Mesendoderm (in vitro differentiated cells): ENCODE data around the gene KLHL20.
A peak's percentile ranks its signal among the peaks of the same experiment; 100 is the strongest.
"Not testable (repeated sequence)": the region's sequence is repeated elsewhere in the genome, so short reads cannot be mapped to it uniquely, and the experiment has no call there.

Experiments
- DNase-seq: peaks from one replicate; pipeline ENCODE4 v3.0.0; 2013
- H2AK5ac ChIP-seq: 2 replicates; pipeline ENCODE4 v1.6.1; 2013; ENCODE audit warnings: low read length, inconsistent platforms
- H2BK120ac ChIP-seq: 2 replicates; pipeline ENCODE4 v1.6.1; 2013; ENCODE audit warnings: low read depth, mild to moderate bottlenecking, low read length, moderate library complexity, mixed read lengths
- H2BK15ac ChIP-seq: replicated peaks from 2 replicates; pipeline ENCODE4 v1.6.1; 2013; ENCODE audit warnings: low read depth, mild to moderate bottlenecking, moderate library complexity
- H2BK5ac ChIP-seq: 2 replicates; pipeline ENCODE4 v1.6.1; 2013; ENCODE audit warnings: low read length, inconsistent platforms
- H3K18ac ChIP-seq: 2 replicates; pipeline ENCODE4 v1.6.1; 2013; ENCODE audit warnings: mild to moderate bottlenecking, low read length, mixed read lengths
- H3K23ac ChIP-seq: one replicate; pipeline ENCODE4 v1.6.1; 2013; ENCODE audit warnings: low read length
- H3K27ac ChIP-seq: 2 replicates; pipeline ENCODE4 v1.5.1; 2013; ENCODE audit warnings: low read depth, mild to moderate bottlenecking, inconsistent platforms, low read length, moderate library complexity
- H3K27me3 ChIP-seq: 2 replicates; pipeline ENCODE4 v1.6.1; 2013; ENCODE audit warnings: low read length, control low read depth, mild to moderate bottlenecking, inconsistent platforms; ENCODE audit not compliant: insufficient read depth, poor library complexity
- H3K36me3 ChIP-seq: 2 replicates; pipeline ENCODE4 v1.6.1; 2013; ENCODE audit warnings: low read length, inconsistent platforms; ENCODE audit not compliant: control insufficient read depth, insufficient read depth
- H3K4ac ChIP-seq: one replicate; pipeline ENCODE4 v1.6.1; 2013; ENCODE audit warnings: low read depth, mild to moderate bottlenecking, low read length, moderate library complexity
- H3K4me1 ChIP-seq: 2 replicates; pipeline ENCODE4 v1.6.1; 2013; ENCODE audit warnings: low read depth, low read length, inconsistent platforms; ENCODE audit not compliant: control insufficient read depth
- H3K4me2 ChIP-seq: 2 replicates; pipeline ENCODE4 v1.6.1; 2013; ENCODE audit warnings: low read length
- H3K4me3 ChIP-seq: 2 replicates; pipeline ENCODE4 v1.5.1; 2013; ENCODE audit warnings: mild to moderate bottlenecking, low read length
- H3K56ac ChIP-seq: one replicate; pipeline ENCODE4 v1.6.1; 2013; ENCODE audit warnings: low read length
- H3K79me1 ChIP-seq: 2 replicates; pipeline ENCODE4 v1.6.1; 2013; ENCODE audit warnings: low read length, inconsistent platforms
- H3K79me2 ChIP-seq: 2 replicates; pipeline ENCODE4 v1.6.1; 2013; ENCODE audit warnings: mild to moderate bottlenecking, low read length; ENCODE audit not compliant: control insufficient read depth, insufficient read depth
- H3K9ac ChIP-seq: 2 replicates; pipeline ENCODE4 v1.6.1; 2013; ENCODE audit warnings: low read length, inconsistent platforms
- H4K5ac ChIP-seq: one replicate; pipeline ENCODE4 v1.6.1; 2013; ENCODE audit warnings: low read length
- H4K8ac ChIP-seq: one replicate; pipeline ENCODE4 v1.6.1; 2013; ENCODE audit warnings: low read depth, mild to moderate bottlenecking, control low read depth, low read length, moderate library complexity
- WGBS: extraction: QIAGEN DNeasy Blood & Tissue Kit; methylation state at CpG from one replicate; pipeline ENCODE4 v1.1.7; 2013; ENCODE audit warnings: low lambda C conversion rate, missing lambda C conversion rate; ENCODE audit not compliant: insufficient coverage; ENCODE audit errors: extremely low coverage; 5-methylcytosine and 5-hydroxymethylcytosine counted together

Gene KLHL20

DNA sequence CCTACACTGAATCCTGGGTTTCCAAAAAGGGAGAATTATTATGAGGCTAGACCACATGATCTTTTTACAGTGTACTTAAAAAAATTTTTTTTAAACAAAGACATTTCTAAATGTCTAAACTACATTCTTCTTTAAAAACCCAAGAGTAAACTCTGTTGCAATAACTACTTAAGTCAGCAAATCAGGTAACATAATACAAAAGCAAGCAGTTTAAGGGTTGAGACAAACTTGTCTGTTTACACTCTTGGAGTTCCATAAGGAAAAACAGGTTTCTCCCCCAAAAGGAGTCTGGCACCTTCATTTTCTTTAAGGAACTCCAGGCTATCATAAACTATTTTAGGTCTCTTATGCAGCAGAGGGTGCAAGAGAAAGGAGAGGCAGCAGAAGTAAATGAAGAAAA, 32.6 kb upstream of the KLHL20 start:
- Histone ChIP-seq H4K5ac (no peak overlapping the region), H3K27ac (no peak overlapping the region), H2BK120ac (no peak overlapping the region), H2BK15ac (no peak overlapping the region), H3K4me2 (no peak overlapping the region), H3K56ac (no peak overlapping the region), H3K4me3 (no peak overlapping the region), H2BK5ac (no peak overlapping the region), H3K18ac (no peak overlapping the region), H3K4ac (no peak overlapping the region), H2AK5ac (no peak overlapping the region), H3K36me3 (no peaks in the 10 kb centered on the region), H3K9ac (no peak overlapping the region), H3K4me1 (no peaks in the 10 kb centered on the region), H3K27me3 (no peaks in the 10 kb centered on the region), H3K79me1 (no peaks in the 10 kb centered on the region), H3K79me2 (no peaks in the 10 kb centered on the region), H4K8ac (no peak overlapping the region), H3K23ac (no peak overlapping the region)
- no peak for DNase-seq

DNA sequence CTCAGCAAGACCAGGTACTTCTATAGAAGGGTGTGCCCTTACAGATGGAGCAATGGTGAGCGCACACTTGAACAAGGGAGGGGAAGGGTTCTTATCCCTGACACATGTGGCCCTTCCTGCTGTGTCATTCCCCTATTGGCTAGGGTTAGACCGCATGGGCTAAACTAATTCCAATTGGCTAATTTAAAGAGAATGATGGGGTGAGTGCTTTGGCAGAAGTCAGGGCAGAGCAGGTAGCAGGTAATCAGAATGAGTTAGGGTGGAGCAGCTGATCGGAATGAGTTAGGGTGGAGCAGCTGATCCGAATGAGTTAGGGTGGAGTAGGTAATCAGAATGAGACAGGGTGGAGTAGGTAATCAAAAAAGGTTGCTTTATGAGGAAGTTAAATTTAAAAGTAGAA, 30.9 kb upstream of the KLHL20 start:
- H3K18ac ChIP-seq = not testable (repeated sequence)

DNA sequence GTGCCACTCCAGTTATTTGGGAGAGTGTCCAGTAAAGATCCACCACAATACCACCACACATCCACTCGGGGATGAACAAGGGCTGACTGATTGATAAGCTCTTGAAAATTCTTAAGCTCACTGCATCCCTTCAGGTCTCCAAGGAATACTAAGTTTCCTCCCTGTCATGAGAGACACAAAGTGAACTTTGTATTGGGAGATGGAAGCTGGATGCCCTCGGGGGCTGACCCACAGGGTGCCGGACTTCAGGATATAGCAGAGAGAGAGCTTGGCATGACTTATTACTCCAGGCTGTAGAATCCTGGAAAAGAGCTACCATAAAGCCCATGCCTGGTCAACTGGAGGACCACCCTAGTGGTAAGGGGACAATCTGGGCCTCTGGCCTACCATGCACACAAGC, 29.7 kb upstream of the KLHL20 start:
- H3K27ac ChIP-seq, H3K4me2 ChIP-seq: not testable (repeated sequence)

More for the DNA sequence above, 30.9 kb upstream of the KLHL20 start:
- H3K4me3 ChIP-seq, H2BK5ac ChIP-seq, H3K4me2 ChIP-seq, H3K79me1 ChIP-seq, DNase-seq, H2BK120ac ChIP-seq, H3K23ac ChIP-seq, H2AK5ac ChIP-seq, H3K56ac ChIP-seq, H3K36me3 ChIP-seq, H4K8ac ChIP-seq, H3K4me1 ChIP-seq, H4K5ac ChIP-seq, H3K4ac ChIP-seq, H3K27ac ChIP-seq, H3K27me3 ChIP-seq, H2BK15ac ChIP-seq, H3K9ac ChIP-seq, H3K79me2 ChIP-seq: not testable (repeated sequence)
- WGBS = no CpG with 5 or more reads among the region's 4 CpGs

DNA sequence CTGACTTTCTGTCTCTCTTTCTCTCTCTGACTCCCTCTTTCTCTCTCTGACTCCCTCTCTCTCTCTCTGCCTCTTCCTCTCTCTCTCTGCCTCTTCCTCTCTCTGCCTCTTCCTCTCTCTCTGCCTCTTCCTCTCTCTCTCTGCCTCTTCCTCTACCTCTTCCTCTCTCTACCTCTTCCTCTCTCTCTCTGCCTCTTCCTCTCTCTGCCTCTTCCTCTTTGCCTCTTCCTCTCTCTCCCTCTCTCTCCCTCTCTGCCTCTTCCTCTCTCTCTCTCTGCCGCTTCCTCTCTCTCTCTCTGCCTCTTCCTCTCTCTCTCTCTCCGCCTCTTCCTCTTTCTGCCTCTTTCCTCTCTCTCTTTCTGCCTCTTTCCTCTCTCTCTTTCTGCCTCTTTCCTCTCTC, 26.5 kb upstream of the KLHL20 start:
- Histone ChIP-seq H2AK5ac (no peak overlapping the region), H4K8ac (no peak overlapping the region), H2BK120ac (no peak overlapping the region), H3K79me1 (no peaks in the 10 kb centered on the region), H3K4me1 (no peaks in the 10 kb centered on the region), H3K27me3 (no peaks in the 10 kb centered on the region), H3K36me3 (no peaks in the 10 kb centered on the region), H3K27ac (no peak overlapping the region), H3K18ac (no peak overlapping the region), H3K23ac (no peak overlapping the region), H3K4me3 (no peak overlapping the region), H3K56ac (peak overlapping the region; percentile 22), H4K5ac (no peak overlapping the region), H2BK5ac (peak overlapping the region; percentile 49), H3K4ac (no peak overlapping the region), H3K4me2 (no peak overlapping the region), H3K79me2 (no peaks in the 10 kb centered on the region), H2BK15ac (no peak overlapping the region), H3K9ac (no peak overlapping the region)
- no peak for DNase-seq
- WGBS = no CpG with 5 or more reads among the region's 2 CpGs

More for the DNA sequence above, 29.7 kb upstream of the KLHL20 start:
- H4K5ac ChIP-seq, DNase-seq, H3K56ac ChIP-seq, H3K4me1 ChIP-seq, H3K79me1 ChIP-seq, H3K4me3 ChIP-seq, H3K27me3 ChIP-seq, H3K79me2 ChIP-seq, H4K8ac ChIP-seq, H3K18ac ChIP-seq, H3K4ac ChIP-seq, H2AK5ac ChIP-seq, H2BK5ac ChIP-seq, H2BK120ac ChIP-seq, H3K9ac ChIP-seq, H3K23ac ChIP-seq, H3K36me3 ChIP-seq, H2BK15ac ChIP-seq: not testable (repeated sequence)
- WGBS = no CpG with 5 or more reads among the region's 3 CpGs

DNA sequence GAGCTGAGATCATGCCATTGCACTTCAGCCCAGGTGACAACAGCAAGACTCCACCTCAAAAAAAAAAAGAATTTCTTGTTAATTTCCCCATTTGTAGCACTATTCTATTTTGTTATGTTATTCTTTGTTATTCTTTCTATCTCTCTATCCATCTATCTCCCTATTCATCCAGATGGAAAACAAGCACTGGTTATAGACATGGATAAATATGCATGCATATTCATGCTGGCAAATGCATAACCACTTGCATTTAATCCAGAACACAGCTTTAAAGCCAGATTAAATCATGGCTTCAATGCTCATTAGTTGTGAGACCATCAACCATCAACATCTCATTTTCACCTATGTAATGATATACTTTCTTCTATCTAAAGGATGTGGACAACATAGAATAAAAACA, 21.5 kb upstream of the KLHL20 start:
- H2BK15ac ChIP-seq = no peak overlapping the region
- no peak overlapping the region for H4K8ac ChIP-seq
- no peaks in the 10 kb centered on the region for H3K79me2 ChIP-seq
- H3K9ac ChIP-seq = no peak overlapping the region
- H3K36me3 ChIP-seq = no peaks in the 10 kb centered on the region
- H2AK5ac ChIP-seq = no peak overlapping the region
- H4K5ac ChIP-seq = no peak overlapping the region
- H3K4me1 ChIP-seq = no peaks in the 10 kb centered on the region
- H3K27me3 ChIP-seq = no peaks in the 10 kb centered on the region
- no peak overlapping the region for H2BK5ac ChIP-seq
- no peak overlapping the region for H3K18ac ChIP-seq
- no peak overlapping the region for H3K27ac ChIP-seq
- no peak overlapping the region for H3K4me3 ChIP-seq
- no peaks in the 10 kb centered on the region for H3K79me1 ChIP-seq
- no peak overlapping the region for H3K4me2 ChIP-seq
- no peak overlapping the region for H3K4ac ChIP-seq
- no peak for DNase-seq
- H3K23ac ChIP-seq = no peak overlapping the region
- no peak overlapping the region for H2BK120ac ChIP-seq
- no peak overlapping the region for H3K56ac ChIP-seq

DNA sequence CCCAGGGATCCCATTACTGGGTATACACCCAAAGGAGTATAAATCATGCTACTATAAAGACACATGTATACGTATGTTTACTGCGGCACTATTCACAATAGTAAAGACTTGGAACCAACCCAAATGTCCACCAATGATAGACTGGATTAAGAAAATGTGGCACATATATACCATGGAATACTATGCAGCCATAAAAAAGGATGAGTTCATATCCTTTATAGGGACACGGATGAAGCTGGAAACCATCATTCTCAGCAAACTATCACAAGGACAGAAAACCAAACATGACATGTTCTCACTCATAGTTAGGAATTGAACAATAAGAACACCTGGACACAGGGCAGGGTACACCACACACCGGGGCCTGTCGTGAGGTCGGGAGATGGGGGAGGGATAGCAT, 13.5 kb upstream of the KLHL20 start:
- not testable (repeated sequence) for H2BK15ac ChIP-seq, H3K27ac ChIP-seq, H3K4ac ChIP-seq, H2BK5ac ChIP-seq, H3K27me3 ChIP-seq, H3K23ac ChIP-seq, H3K79me1 ChIP-seq, DNase-seq, H3K56ac ChIP-seq, H3K18ac ChIP-seq, H3K79me2 ChIP-seq, H4K8ac ChIP-seq, H2AK5ac ChIP-seq, H3K4me3 ChIP-seq, H2BK120ac ChIP-seq, H4K5ac ChIP-seq, H3K36me3 ChIP-seq, H3K4me2 ChIP-seq, H3K4me1 ChIP-seq, H3K9ac ChIP-seq
- no CpG with 5 or more reads among the region's 6 CpGs for WGBS
